Ectodermal cell (in vitro differentiated cells): ENCODE results near the gene RICTOR.
A peak's percentile ranks its signal among the peaks of the same experiment; 100 is the strongest.

ENCODE experiments used
- H3K27ac ChIP-seq: 2 replicates; pipeline ENCODE4 v1.7.0; 2013; ENCODE audit warnings: mild to moderate bottlenecking, low read depth, low read length; ENCODE audit not compliant: insufficient read depth, poor library complexity, severe bottlenecking
- H3K27me3 ChIP-seq: 2 replicates; pipeline ENCODE4 v1.7.0; 2013; ENCODE audit warnings: mild to moderate bottlenecking, low read length; ENCODE audit not compliant: insufficient read depth, control insufficient read depth, poor library complexity, severe bottlenecking
- H3K36me3 ChIP-seq: one replicate; pipeline ENCODE4 v1.7.0; 2013; ENCODE audit warnings: low read length; ENCODE audit not compliant: control insufficient read depth, insufficient read depth
- H3K4me1 ChIP-seq: one replicate; pipeline ENCODE4 v1.7.0; 2013; ENCODE audit warnings: low read length; ENCODE audit not compliant: control insufficient read depth, insufficient read depth
- H3K4me3 ChIP-seq: 2 replicates; pipeline ENCODE4 v1.7.0; 2013; ENCODE audit warnings: low read depth, low read length, control low read depth; ENCODE audit not compliant: insufficient read depth
- H3K9me3 ChIP-seq: 2 replicates; pipeline ENCODE4 v1.7.0; 2013; ENCODE audit warnings: mild to moderate bottlenecking, low read length, moderate library complexity; ENCODE audit not compliant: control insufficient read depth
- WGBS, 2 experiments: methylation state at CpG; one replicate each; pipeline ENCODE4 v1.1.7; 2013; ENCODE audit warnings: missing lambda C conversion rate in 2 of 2; 5-methylcytosine and 5-hydroxymethylcytosine counted together

Gene RICTOR

DNA sequence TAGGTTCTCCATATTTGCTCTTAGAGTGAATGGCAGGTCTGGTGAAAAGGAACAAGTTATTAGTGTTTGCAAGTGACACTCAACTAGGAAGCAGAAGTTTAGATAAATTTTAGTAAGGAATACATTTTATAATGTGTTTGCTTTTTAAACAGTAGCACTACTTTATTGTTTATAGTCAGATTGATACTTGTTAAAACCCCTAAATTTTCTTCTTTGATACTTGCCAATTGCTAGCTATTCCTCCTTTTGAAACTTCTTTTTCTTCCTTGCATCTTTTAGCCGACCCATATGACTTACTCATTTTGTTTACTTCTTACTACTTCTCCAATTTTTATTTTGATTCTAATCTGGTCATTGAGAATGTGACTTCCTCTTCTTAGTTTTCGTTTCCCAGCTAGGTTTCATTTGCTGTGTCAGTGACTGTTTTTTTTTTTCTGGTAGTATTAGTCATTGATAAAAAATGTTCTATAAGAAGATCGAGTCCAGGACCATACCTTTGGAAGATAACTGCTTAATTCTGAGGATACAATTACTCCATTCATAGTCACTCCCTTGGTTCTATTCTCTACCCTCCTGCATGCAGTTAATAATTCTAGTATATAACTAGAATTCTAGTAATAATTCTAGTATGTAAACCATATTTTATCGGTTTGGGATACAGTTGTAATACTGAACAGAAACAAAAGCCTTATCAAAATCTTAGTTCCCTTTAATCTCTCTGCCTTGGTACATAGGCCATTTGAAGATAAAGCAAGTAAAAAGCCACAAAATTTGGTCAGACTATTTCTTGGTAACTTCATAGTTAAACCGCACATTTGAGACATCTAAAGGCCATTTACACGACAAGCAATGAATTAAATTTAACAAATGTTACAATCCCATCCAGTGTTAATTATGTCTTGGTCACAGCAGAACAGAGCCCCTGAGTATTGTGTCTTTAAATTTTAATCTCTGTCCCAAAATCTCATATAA is 2.8 kb upstream of the RICTOR start:
- no peak overlapping the region for H3K27ac ChIP-seq
- H3K36me3 ChIP-seq: no peaks in the 10 kb centered on the region
- 92 to 95% methylated on average over 5 of the region's 6 CpGs for WGBS, 2 experiments

GRCh38 chr5:39076101-39076756 is 2.0 kb upstream of the RICTOR start:
- Histone ChIP-seq H3K36me3 (no peaks in the 10 kb centered on the region), H3K4me3 (no peak overlapping the region), H3K4me1 (no peaks in the 10 kb centered on the region), H3K27me3 (no peaks in the 10 kb centered on the region), H3K9me3 (no peaks in the 10 kb centered on the region), H3K27ac (no peak overlapping the region)
- WGBS, 2 experiments: 86 to 94% methylated on average over 2 to 6 of the region's 6 CpGs

More for the DNA sequence above, 2.8 kb upstream of the RICTOR start:
- Histone ChIP-seq H3K27me3 (no peaks in the 10 kb centered on the region), H3K4me1 (no peaks in the 10 kb centered on the region), H3K4me3 (no peak overlapping the region), H3K9me3 (no peaks in the 10 kb centered on the region)

GRCh38 chr5:39073767-39074016 is 507 bp downstream of the RICTOR start:
- H3K4me3 ChIP-seq: peak overlapping the region; percentile 88
- H3K27ac ChIP-seq: peak overlapping the region; percentile 96
- H3K36me3 ChIP-seq: no peaks in the 10 kb centered on the region
- H3K4me1 ChIP-seq: no peaks in the 10 kb centered on the region
- no peaks in the 10 kb centered on the region for H3K27me3 ChIP-seq
- WGBS, 2 experiments: 0 to 1% methylated on average over 29 of the region's 29 CpGs
- no peaks in the 10 kb centered on the region for H3K9me3 ChIP-seq

GRCh38 chr5:39072925-39073766 is 1.1 kb downstream of the RICTOR start:
- Histone ChIP-seq H3K4me1 (no peaks in the 10 kb centered on the region), H3K36me3 (no peaks in the 10 kb centered on the region), H3K4me3 (peak overlapping the region; percentile 88), H3K27me3 (no peaks in the 10 kb centered on the region), H3K27ac (peak overlapping the region; percentile 80), H3K9me3 (no peaks in the 10 kb centered on the region)
- WGBS, 2 experiments: 13 to 14% methylated on average over 26 of the region's 27 CpGs

DNA sequence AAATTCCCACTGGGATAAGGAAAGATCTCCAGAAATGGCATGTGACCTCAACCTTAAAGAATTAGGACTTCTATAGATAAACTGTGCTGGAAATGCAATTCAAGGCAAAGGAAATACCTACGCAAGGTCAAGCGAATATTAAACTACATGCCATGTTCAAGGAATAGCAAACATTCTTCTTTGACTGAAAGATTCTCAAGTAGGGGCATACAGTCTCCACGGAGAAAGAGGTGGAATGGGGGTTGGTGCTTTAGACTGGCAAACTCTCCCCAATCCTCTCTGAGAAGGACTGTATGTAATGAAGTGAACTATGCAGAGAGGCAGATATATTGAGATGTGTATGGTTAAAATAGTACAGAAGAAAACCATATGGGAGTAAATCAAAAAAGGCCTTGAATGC is 6.1 kb downstream of the RICTOR start:
- WGBS, 2 experiments: 91 to 98% methylated on average over 3 of the region's 3 CpGs
- H3K27ac ChIP-seq: no peak overlapping the region
- no peak overlapping the region for H3K4me3 ChIP-seq
- peaks cover 19% of the 10 kb centered on the region for H3K36me3 ChIP-seq
- H3K4me1 ChIP-seq: no peaks in the 10 kb centered on the region
- H3K27me3 ChIP-seq: no peaks in the 10 kb centered on the region
- no peaks in the 10 kb centered on the region for H3K9me3 ChIP-seq

- Histone ChIP-seq H3K4me3 (no peak overlapping the region), H3K27ac (no peak overlapping the region), H3K27me3 (no peaks in the 10 kb centered on the region), H3K9me3 (no peaks in the 10 kb centered on the region), H3K4me1 (no peaks in the 10 kb centered on the region), H3K36me3 (peaks cover 19% of the 10 kb centered on the region)
- WGBS, 2 experiments: 83 to 91% methylated on average over 3 of the region's 3 CpGs
Measured at GRCh38 chr5:39064450-39064849, 9.7 kb downstream of the RICTOR start.

GRCh38 chr5:39063037-39063436 is 11.2 kb downstream of the RICTOR start:
- Histone ChIP-seq H3K36me3 (peaks cover 19% of the 10 kb centered on the region), H3K4me3 (no peak overlapping the region), H3K9me3 (no peaks in the 10 kb centered on the region), H3K27me3 (no peaks in the 10 kb centered on the region), H3K4me1 (no peaks in the 10 kb centered on the region), H3K27ac (no peak overlapping the region)
- whole genome bisulfite sequencing, 2 experiments: 85 to 94% methylated on average over 2 of the region's 2 CpGs

DNA sequence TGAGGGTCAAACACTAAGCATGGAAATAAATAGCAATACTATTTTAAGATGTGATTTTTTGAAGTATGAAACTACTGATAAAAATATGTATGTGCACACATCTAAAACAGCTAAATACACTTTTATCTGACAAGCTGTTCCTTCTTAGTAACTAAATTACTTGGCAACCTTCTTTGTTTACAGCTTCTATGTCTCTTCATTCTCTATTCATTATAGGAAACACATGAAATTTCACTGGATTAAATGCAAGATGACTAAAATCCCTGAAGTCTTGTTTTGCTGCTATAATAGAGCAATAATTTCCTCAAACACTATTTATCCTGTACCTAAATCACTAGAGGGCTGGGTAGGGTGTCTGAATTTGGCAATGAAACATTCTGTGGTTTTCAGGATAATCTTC is 11.7 kb downstream of the RICTOR start:
- Histone ChIP-seq H3K4me1 (no peaks in the 10 kb centered on the region), H3K27ac (no peak overlapping the region), H3K27me3 (no peaks in the 10 kb centered on the region), H3K4me3 (no peak overlapping the region), H3K36me3 (peaks cover 18% of the 10 kb centered on the region), H3K9me3 (no peaks in the 10 kb centered on the region)

DNA sequence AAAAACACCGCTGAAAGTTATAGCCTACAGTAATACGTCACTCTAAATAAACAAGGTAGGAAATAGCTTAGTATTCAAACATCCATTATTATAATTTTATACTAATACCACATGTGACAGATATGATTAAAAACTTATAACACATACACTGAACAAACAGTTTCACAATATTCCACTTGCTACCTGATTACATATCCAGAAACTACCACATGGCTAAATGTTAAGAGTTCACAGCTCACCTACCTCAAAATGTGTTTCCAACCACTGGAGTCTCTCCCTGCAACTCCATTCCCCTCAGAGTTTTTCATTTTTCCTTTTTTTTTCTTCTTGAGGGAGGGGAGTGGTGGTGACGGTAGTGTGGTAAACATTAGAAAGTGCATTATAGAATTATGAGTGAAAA is 12.1 kb downstream of the RICTOR start:
- Histone ChIP-seq H3K9me3 (no peaks in the 10 kb centered on the region), H3K4me1 (no peaks in the 10 kb centered on the region), H3K27ac (no peak overlapping the region), H3K27me3 (no peaks in the 10 kb centered on the region), H3K36me3 (peaks cover 14% of the 10 kb centered on the region), H3K4me3 (no peak overlapping the region)
- 76 to 100% methylated on average over 1 to 2 of the region's 3 CpGs for WGBS, 2 experiments

DNA sequence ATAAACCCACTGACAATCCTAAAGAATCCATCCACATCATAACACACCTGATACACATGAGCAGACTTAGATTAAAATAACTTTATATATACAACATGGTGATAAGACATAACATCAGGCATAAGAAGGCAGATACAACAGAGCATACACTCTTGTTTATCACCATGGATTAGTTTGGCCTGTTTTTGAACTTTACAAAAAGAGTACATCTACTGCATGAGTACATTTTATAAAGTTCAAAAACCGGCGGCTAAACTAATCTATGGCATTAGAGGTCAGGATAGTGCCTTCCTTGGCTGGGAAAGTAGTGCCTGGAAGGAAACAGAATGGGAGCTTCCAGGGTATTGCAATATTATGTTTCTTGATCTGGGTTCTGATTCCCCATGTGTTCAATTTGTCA is 15.1 kb downstream of the RICTOR start:
- Histone ChIP-seq H3K27me3 (no peaks in the 10 kb centered on the region), H3K9me3 (no peaks in the 10 kb centered on the region), H3K27ac (no peak overlapping the region), H3K4me1 (no peaks in the 10 kb centered on the region), H3K4me3 (no peak overlapping the region), H3K36me3 (no peaks in the 10 kb centered on the region)
- whole genome bisulfite sequencing, 2 experiments: 90 to 95% methylated on average over 2 of the region's 2 CpGs
